Kidney tubule cell (primary cell): ENCODE measurements around the gene GALK2.
"Not testable (repeated sequence)": the region's sequence is repeated elsewhere in the genome, so short reads cannot be mapped to it uniquely, and the experiment has no call there.

Source experiments
- DNase-seq: peaks from one replicate; pipeline ENCODE4 v3.0.0-alpha.2; 2018; ENCODE audit warnings: low spot score

The GALK2 gene

GRCh38 chr15:49223536-49224274, 53.7 kb downstream of the GALK2 start:
- DNase-seq: no peak

- DNase-seq: peak; percentile 49
These were observed 55.7 kb downstream of the GALK2 start for GRCh38 chr15:49225572-49226281.

- DNase-seq: no peak
These were observed 57.6 kb downstream of the GALK2 start for GRCh38 chr15:49227602-49228001.

- no peak for DNase-seq
These were observed 59.9 kb downstream of the GALK2 start for GRCh38 chr15:49229922-49230321.

- DNase-seq: no peak
These were observed 62.3 kb downstream of the GALK2 start for GRCh38 chr15:49232236-49232806.

- DNase-seq: peak; percentile 73
These were observed 65.5 kb downstream of the GALK2 start for GRCh38 chr15:49235446-49236124.

GRCh38 chr15:49236869-49237268, 66.8 kb downstream of the GALK2 start:
- DNase-seq: no peak

GRCh38 chr15:49238342-49238741, 68.3 kb downstream of the GALK2 start:
- DNase-seq: no peak

GRCh38 chr15:49239105-49239504, 69.1 kb downstream of the GALK2 start:
- no peak for DNase-seq

GRCh38 chr15:49242820-49243219, 72.8 kb downstream of the GALK2 start:
- DNase-seq: no peak

- no peak for DNase-seq
These were observed 77.6 kb downstream of the GALK2 start for GRCh38 chr15:49247556-49248110.

GRCh38 chr15:49248291-49248690, 78.2 kb downstream of the GALK2 start:
- no peak for DNase-seq

GRCh38 chr15:49255966-49256759, 86.1 kb downstream of the GALK2 start:
- DNase-seq: no peak

- DNase-seq: not testable (repeated sequence)
These were observed 95.1 kb downstream of the GALK2 start for GRCh38 chr15:49265117-49265516.

GRCh38 chr15:49265911-49266310, 95.9 kb downstream of the GALK2 start:
- no peak for DNase-seq

GRCh38 chr15:49270541-49271421, 100.7 kb downstream of the GALK2 start:
- DNase-seq: no peak

- DNase-seq: no peak
These were observed 103.8 kb downstream of the GALK2 start for GRCh38 chr15:49273734-49274318.

- DNase-seq: no peak
These were observed 108.7 kb downstream of the GALK2 start for GRCh38 chr15:49278751-49279150.

- no peak for DNase-seq
These were observed 109.7 kb downstream of the GALK2 start for GRCh38 chr15:49279521-49280456.
